HepG2 (cell line): ENCODE results near the gene GNG7. TPM values are rescaled to one million over a fixed set of nuclear protein-coding genes. Genes with fewer than 3 reads are reported as not detected.

ENCODE experiments used
- IKZF1 ChIP-seq: fragments of 450-650 bp; IDR thresholded peaks from 2 replicates; pipeline ENCODE4 v1.7.1; 2016
- ISX ChIP-seq: sonication (generic); formaldehyde crosslinking; conservative IDR thresholded peaks from 2 replicates; pipeline ENCODE4 v1.5.0; 2020; ENCODE audit warnings: missing genetic modification reagents
- PCBP2 ChIP-seq: fragments of 200-400 bp; formaldehyde crosslinking; optimal IDR thresholded peaks from 2 replicates; pipeline ENCODE3; 2018; ENCODE audit warnings: low read length, low read depth; ENCODE audit not compliant: poor library complexity, severe bottlenecking
- PRPF4 ChIP-seq: fragments of 200-400 bp; formaldehyde crosslinking; IDR thresholded peaks from 2 replicates; pipeline ENCODE4 v1.6.1; 2016; ENCODE audit warnings: low read length, low read depth; ENCODE audit not compliant: poor library complexity, severe bottlenecking
- SIN3A ChIP-seq: IDR thresholded peaks from 2 replicates; pipeline ENCODE4 v1.6.1; 2011; ENCODE audit warnings: low read depth, mild to moderate bottlenecking, control low read depth, low read length, borderline replicate concordance
- SMAD3 ChIP-seq: sonication (generic); formaldehyde crosslinking; IDR thresholded peaks from 2 replicates; pipeline ENCODE4 v1.4.0; 2020; ENCODE audit warnings: missing genetic modification reagents
- TOE1 ChIP-seq: sonication (generic); formaldehyde crosslinking; IDR thresholded peaks from 2 replicates; pipeline ENCODE4 v1.4.0; 2020; ENCODE audit warnings: mild to moderate bottlenecking, missing genetic modification reagents
- ZBTB2 ChIP-seq: sonication (generic); formaldehyde crosslinking; IDR thresholded peaks from 2 replicates; pipeline ENCODE4 v1.8.0; 2022; ENCODE audit warnings: low read depth, missing genetic modification reagents
- ZBTB40 ChIP-seq, 2 experiments: fragments of 450-650 bp in 1 of 2; sonication (generic) in 1 of 2; formaldehyde crosslinking in 1 of 2; IDR thresholded peaks; 2 replicates each; pipeline versions ENCODE4 v1.6.1 to v1.8.0; 2016 to 2022; ENCODE audit warnings: antibody characterized with exemption in 1 of 2, mild to moderate bottlenecking in 1 of 2, missing genetic modification reagents in 1 of 2
- ZFP91 ChIP-seq: sonication (generic); formaldehyde crosslinking; IDR thresholded peaks from 2 replicates; pipeline ENCODE4 v1.9.0; 2022; ENCODE audit warnings: missing genetic modification reagents, mild to moderate bottlenecking, borderline replicate concordance
- ZNF12 ChIP-seq: sonication (generic); formaldehyde crosslinking; IDR thresholded peaks from 2 replicates; pipeline ENCODE4 v1.5.0; 2020; ENCODE audit warnings: missing genetic modification reagents
- ZNF143 ChIP-seq: sonication (generic); formaldehyde crosslinking; IDR thresholded peaks from 2 replicates; pipeline ENCODE4 v1.4.0; 2020; ENCODE audit warnings: missing genetic modification reagents
- ZNF263 ChIP-seq: sonication (generic); formaldehyde crosslinking; IDR thresholded peaks from 2 replicates; pipeline ENCODE4 v1.4.0; 2020; ENCODE audit warnings: missing genetic modification reagents
- ZNF589 ChIP-seq: sonication (generic); formaldehyde crosslinking; conservative IDR thresholded peaks from 2 replicates; pipeline ENCODE4 v1.8.0; 2022; ENCODE audit warnings: mild to moderate bottlenecking, moderate library complexity, missing genetic modification reagents
- ZNF746 ChIP-seq: sonication (generic); formaldehyde crosslinking; IDR thresholded peaks from 2 replicates; pipeline ENCODE4 v1.8.0; 2022; ENCODE audit warnings: mild to moderate bottlenecking, missing genetic modification reagents
- ZNF776 ChIP-seq: sonication (generic); formaldehyde crosslinking; IDR thresholded peaks from 2 replicates; pipeline ENCODE4 v1.4.0; 2020; ENCODE audit warnings: mild to moderate bottlenecking, missing genetic modification reagents
- ZNF788 ChIP-seq: sonication (generic); formaldehyde crosslinking; IDR thresholded peaks from 2 replicates; pipeline ENCODE4 v1.5.0; 2020; ENCODE audit warnings: mild to moderate bottlenecking, missing genetic modification reagents, borderline replicate concordance
- ZNF891 ChIP-seq: sonication (generic); formaldehyde crosslinking; IDR thresholded peaks from 2 replicates; pipeline ENCODE4 v1.5.0; 2020; ENCODE audit warnings: mild to moderate bottlenecking, missing genetic modification reagents
- polyA plus RNA-seq, 8 experiments: library from polyadenylated mRNA; depleted of rRNA in 3 of 8; stranded (reverse) in 7 of 8; unstranded in 1 of 8; fragments of >200 nt; fragmentation: Illumina TruSeq in 4 of 8; extraction: Trizol in 4 of 8; gene quantifications; 2 replicates each; pipeline versions ENCODE4 v1.2.1 to v1.2.3, GENCODE V29; 2011 to 2016; ENCODE audit warnings: low read depth in 4 of 8, missing spikeins in 1 of 8, mixed read lengths in 1 of 8; ENCODE audit not compliant: insufficient read depth in 1 of 8
- total RNA-seq, 5 experiments: library from RNA; depleted of rRNA; stranded (reverse); fragments of >200 nt; fragmentation: Illumina TruSeq; extraction: Trizol; gene quantifications; 2 replicates each; pipeline ENCODE4 v1.2.3, GENCODE V29; 2016; ENCODE audit warnings: low read depth in 1 of 5

GNG7 gene
- total and polyA plus RNA-seq, 2 of the 13 experiments (the other 11 are each of a cell fraction or from before 2014, with no cell fraction given): 1.4 to 3.3 TPM

DNA sequence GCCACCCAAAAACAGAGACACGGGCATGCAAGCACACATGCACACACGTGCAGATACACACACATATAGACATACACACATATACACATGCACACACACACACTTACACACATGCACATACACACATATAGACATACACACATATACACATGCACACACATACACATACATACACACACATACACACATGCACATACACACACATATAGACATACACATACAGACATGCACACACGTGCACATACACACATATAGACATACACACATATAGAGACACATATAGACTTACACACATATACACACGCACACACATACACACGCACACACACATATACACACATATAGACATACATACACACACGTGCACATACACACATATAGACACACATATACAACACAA lies 134.5 kb downstream of the GNG7 start (continued):
- TF ChIP-seq ZNF263 (CRISPR knock-in tag): no peak
- TF ChIP-seq ZNF746 (CRISPR knock-in tag): no peak
- TF ChIP-seq ZNF143 (CRISPR knock-in tag): no peak
- TF ChIP-seq ZNF776: no peak
- no peak for TF ChIP-seq ZFP91 (CRISPR knock-in tag)
- TF ChIP-seq SIN3A: no peak
- no peak for TF ChIP-seq ISX (CRISPR knock-in tag)
- TF ChIP-seq ZBTB40 (IDR thresholded peaks at IDR 0.05): peak; percentile 21; the same call in 1 of the 2 replicates
- TF ChIP-seq ZBTB40 (CRISPR knock-in tag; IDR thresholded peaks at IDR 0.05): no peak
- 0 out of 2 replicates have a peak, but pooled peaks have one; percentile 27 for TF ChIP-seq ZBTB2
- TF ChIP-seq ZNF589 (CRISPR knock-in tag): no peak
- TF ChIP-seq ZNF12 (CRISPR knock-in tag): no peak
- TF ChIP-seq PRPF4: no peak
- peak; percentile 83; the same call in 1 of the 2 replicates for TF ChIP-seq IKZF1
- no peak for TF ChIP-seq SMAD3 (CRISPR knock-in tag)
- no peak for TF ChIP-seq TOE1 (CRISPR knock-in tag)
- TF ChIP-seq PCBP2: no peak
- TF ChIP-seq ZNF788 (CRISPR knock-in tag): no peak
- TF ChIP-seq ZNF891 (CRISPR knock-in tag): no peak
